Type B pancreatic cell (in vitro differentiated cells): ENCODE measurements around the gene MAML2. TPM values are rescaled to one million over a fixed set of nuclear protein-coding genes. Genes with fewer than 3 reads are reported as not detected.

ENCODE experiments used
- DNase-seq: peaks from one replicate; pipeline ENCODE4 v3.0.0; 2021; ENCODE audit warnings: mixed read lengths; ENCODE audit not compliant: unreplicated experiment; ENCODE audit errors: extremely low spot score
- H3K27ac Mint-ChIP-seq: 2 replicates; pipeline ENCODE4 v1.8.0; 2021; ENCODE audit warnings: mild to moderate bottlenecking, mixed read lengths
- H3K27me3 Mint-ChIP-seq: 2 replicates; pipeline ENCODE4 v1.8.0; 2021; ENCODE audit warnings: mixed read lengths
- H3K36me3 Mint-ChIP-seq: 2 replicates; pipeline ENCODE4 v1.8.0; 2021; ENCODE audit warnings: mixed read lengths
- H3K4me1 Mint-ChIP-seq: one replicate; pipeline ENCODE4 v1.8.0; 2021; ENCODE audit warnings: mixed read lengths; ENCODE audit not compliant: unreplicated experiment
- H3K4me3 Mint-ChIP-seq: 2 replicates; pipeline ENCODE4 v1.8.0; 2021; ENCODE audit warnings: mild to moderate bottlenecking, mixed read lengths
- H3K9me3 Mint-ChIP-seq: 2 replicates; pipeline ENCODE4 v1.8.0; 2021; ENCODE audit warnings: mixed read lengths
- CTCF ChIP-seq: fragments of 200-600 bp; sonication (generic); conservative IDR thresholded peaks from 2 replicates; pipeline ENCODE4 v1.5.0; 2021; ENCODE audit warnings: antibody characterized with exemption, mild to moderate bottlenecking
- total RNA-seq: library from RNA; stranded (reverse); gene quantifications from 2 replicates; pipeline ENCODE4 v1.2.1, GENCODE V29; 2021; ENCODE audit warnings: low replicate concordance

The MAML2 gene
- total RNA-seq, 1 donor from 2014 or later = 20.8 TPM

GRCh38 chr11:96207459-96208449, 135.2 kb downstream of the MAML2 start:
- Mint-ChIP-seq H3K4me1 (peaks cover 48% of the 10 kb centered on the region), H3K27me3 (no peaks in the 10 kb centered on the region), H3K9me3 (peaks cover 5% of the 10 kb centered on the region), H3K36me3 (peaks cover 8% of the 10 kb centered on the region), H3K4me3 (peak overlapping the region; percentile 4), H3K27ac (peak overlapping the region; percentile 71)
- no peak for TF ChIP-seq CTCF
- DNase-seq = no peak

GRCh38 chr11:96206955-96207354, 136.0 kb downstream of the MAML2 start:
- no peak overlapping the region for H3K4me3 Mint-ChIP-seq
- H3K36me3 Mint-ChIP-seq = peaks cover 3% of the 10 kb centered on the region

GRCh38 chr11:96205460-96205809, 137.6 kb downstream of the MAML2 start:
- H3K4me3 Mint-ChIP-seq = no peak overlapping the region
- peaks cover 44% of the 10 kb centered on the region for H3K4me1 Mint-ChIP-seq

More at GRCh38 chr11:96206955-96207354, 136.0 kb downstream of the MAML2 start:
- TF ChIP-seq CTCF = no peak
- H3K4me1 Mint-ChIP-seq = peaks cover 40% of the 10 kb centered on the region
- no peaks in the 10 kb centered on the region for H3K9me3 Mint-ChIP-seq
- no peaks in the 10 kb centered on the region for H3K27me3 Mint-ChIP-seq
- H3K27ac Mint-ChIP-seq = no peak overlapping the region
- DNase-seq = no peak

GRCh38 chr11:96204721-96205459, 138.1 kb downstream of the MAML2 start:
- no peak for TF ChIP-seq CTCF
- Mint-ChIP-seq H3K9me3 (peaks cover 6% of the 10 kb centered on the region), H3K4me1 (peaks cover 50% of the 10 kb centered on the region), H3K36me3 (peaks cover 13% of the 10 kb centered on the region), H3K4me3 (no peak overlapping the region), H3K27ac (no peak overlapping the region), H3K27me3 (no peaks in the 10 kb centered on the region)
- no peak for DNase-seq

More at GRCh38 chr11:96205460-96205809, 137.6 kb downstream of the MAML2 start:
- TF ChIP-seq CTCF = no peak
- Mint-ChIP-seq H3K27me3 (no peaks in the 10 kb centered on the region), H3K27ac (no peak overlapping the region), H3K36me3 (peaks cover 9% of the 10 kb centered on the region), H3K9me3 (peaks cover 2% of the 10 kb centered on the region)
- DNase-seq = no peak

- no peak overlapping the region for H3K27ac Mint-ChIP-seq
- peaks cover 6% of the 10 kb centered on the region for H3K9me3 Mint-ChIP-seq
- H3K4me1 Mint-ChIP-seq = peaks cover 56% of the 10 kb centered on the region
Measured at GRCh38 chr11:96204366-96204659, 138.7 kb downstream of the MAML2 start.

More at GRCh38 chr11:96204366-96204659, 138.7 kb downstream of the MAML2 start:
- no peak for TF ChIP-seq CTCF
- Mint-ChIP-seq H3K27me3 (no peaks in the 10 kb centered on the region), H3K4me3 (no peak overlapping the region), H3K36me3 (peaks cover 19% of the 10 kb centered on the region)
- DNase-seq = no peak
